SKM-1 (cell line): ENCODE data around the gene LRRC75A.

Source experiments
- DNase-seq: peaks from one replicate; lab custom pipeline; 2025; ENCODE audit not compliant: unreplicated experiment; lab: John Stamatoyannopoulos, UW

LRRC75A gene

GRCh38 chr17:16473044-16474011, 18.7 kb downstream of the LRRC75A start:
- no peak for DNase-seq

DNA sequence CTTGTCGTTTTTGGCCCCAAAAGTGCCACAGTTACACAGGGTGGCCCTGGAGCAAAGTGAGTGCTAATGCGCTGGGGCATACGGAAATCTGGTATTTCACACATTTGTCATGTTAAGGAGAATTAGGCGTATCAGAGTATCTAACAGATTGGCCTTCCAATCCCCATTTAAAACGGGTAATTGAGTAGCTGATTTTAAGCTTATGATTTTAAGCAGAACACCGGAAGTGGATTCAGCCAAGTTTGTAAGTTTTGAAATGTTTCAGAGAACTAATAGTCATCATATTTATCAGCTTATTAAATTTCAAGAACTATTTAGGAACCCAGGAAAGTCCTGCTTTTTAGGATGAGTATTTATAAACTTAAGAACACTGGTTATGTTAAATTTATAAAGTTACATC, 19.5 kb downstream of the LRRC75A start:
- no peak for DNase-seq

DNA sequence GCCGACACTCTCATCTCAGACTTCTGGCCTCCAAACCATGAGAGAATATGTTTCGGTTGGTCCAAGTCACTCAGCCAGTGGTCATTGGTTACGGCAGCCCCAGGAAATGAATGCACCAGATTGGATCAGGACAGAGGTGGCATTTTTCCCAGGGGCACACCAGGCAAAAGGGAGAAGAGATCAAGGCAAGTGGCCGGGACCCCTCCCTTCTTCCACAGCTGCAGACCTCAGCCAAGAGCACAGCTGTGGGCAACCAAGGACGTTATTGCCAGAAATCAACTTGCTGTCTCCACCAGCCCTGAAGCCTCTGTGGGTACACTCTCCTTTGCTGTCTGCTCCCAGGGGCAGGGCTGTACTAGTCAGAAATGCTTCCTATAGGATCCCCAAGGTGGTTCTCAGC, 20.7 kb downstream of the LRRC75A start:
- no peak for DNase-seq

DNA sequence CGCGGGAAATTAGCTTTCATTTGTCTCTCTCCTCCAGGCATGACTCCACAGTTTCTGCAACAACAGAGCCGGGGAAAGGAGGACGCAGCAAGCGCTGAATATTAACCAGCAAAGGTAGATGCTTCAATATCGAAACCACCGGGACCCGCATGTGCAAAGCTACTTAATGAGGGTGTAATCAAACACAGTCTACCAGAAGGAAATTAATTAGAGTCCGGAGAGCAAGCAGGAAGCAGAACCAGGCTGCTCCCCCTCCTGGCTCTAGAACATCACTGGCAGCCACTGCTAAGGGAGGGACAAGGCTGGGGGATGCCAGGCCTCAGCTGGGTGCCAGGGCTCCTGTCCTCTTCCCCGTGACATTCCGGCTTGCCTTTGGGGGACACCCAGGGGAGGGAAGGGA, 21.7 kb downstream of the LRRC75A start:
- DNase-seq = no peak

- no peak for DNase-seq
These were observed 23.5 kb downstream of the LRRC75A start for GRCh38 chr17:16468428-16468992.

DNA sequence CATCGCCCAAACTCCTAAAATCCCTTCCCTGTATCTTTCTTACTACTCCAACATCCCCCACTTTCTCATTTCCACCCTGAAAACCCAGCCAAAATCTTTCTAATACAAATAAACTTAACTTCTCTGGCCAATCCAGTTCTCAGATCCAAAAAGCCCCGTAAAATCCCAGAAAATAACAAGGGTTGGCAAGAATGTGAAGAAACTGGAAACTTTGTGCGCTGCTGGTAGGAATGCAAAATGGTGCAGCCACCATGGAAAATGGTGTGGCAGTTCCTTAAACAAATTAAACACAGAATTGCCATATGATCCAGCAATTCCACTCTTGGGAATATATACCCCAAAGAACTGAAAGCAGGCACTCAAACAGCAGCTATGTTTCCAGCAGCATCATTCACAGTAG, 24.1 kb downstream of the LRRC75A start:
- DNase-seq = no peak

- DNase-seq = no peak
These were observed 24.9 kb downstream of the LRRC75A start for GRCh38 chr17:16467044-16467443.

DNA sequence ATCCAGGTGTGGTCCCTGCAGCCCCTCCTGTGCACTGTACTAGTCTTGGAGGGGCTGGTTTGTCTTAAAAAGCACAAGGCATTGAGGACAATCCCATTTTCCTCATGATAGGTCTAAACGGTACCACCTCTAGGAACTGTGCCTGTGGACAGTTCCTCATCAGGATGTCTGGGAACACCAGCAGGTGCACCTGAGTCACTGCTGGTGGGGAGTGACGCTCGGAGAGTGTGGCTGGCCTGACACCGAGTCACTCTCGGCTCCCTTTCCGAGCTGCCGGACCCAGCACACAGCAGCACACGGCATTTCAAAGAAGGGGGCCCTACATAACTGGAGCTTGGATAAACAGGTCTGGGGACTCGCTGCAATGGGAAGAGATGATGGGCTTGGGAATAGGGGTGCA, 25.6 kb downstream of the LRRC75A start:
- DNase-seq = no peak

GRCh38 chr17:16465861-16466338, 26.1 kb downstream of the LRRC75A start:
- DNase-seq = no peak

- no peak for DNase-seq
These were observed 27.0 kb downstream of the LRRC75A start for GRCh38 chr17:16465052-16465312.

DNA sequence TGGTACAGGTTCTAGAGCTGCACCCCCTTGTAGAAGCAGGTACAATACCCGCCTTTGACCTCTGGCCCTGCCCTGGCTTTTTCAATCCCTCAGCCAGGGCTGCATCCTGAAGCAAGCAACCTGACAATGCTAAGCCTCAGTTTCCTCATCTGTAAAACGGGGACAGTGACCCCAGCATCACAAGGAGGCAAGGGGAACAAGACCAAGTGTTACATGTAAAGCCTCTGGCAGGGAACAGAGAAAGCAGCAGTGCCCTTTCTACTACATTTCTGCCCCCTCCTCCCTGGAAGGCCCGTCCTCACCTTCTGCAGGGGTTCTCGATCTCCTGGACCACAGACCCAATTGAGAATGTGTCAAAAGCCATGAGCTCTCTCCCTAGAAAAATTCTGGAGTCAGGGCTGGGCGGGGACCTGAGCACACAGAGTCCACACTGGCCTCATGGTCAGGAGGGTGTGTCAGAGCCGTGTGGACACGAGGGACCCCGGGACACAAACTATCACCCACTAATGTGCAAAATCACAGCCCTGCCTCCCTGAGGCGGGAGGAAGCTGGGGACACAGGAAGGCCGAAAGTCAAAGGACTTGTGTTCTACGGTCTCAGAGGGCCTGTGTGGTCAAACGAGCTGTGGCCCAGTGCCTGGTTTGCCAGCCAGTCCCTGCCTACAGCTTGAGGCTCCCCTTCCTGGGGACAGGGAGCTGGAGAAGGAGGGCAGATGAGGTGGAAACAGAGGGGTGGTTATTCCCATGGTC, 27.5 kb downstream of the LRRC75A start:
- no peak for DNase-seq

DNA sequence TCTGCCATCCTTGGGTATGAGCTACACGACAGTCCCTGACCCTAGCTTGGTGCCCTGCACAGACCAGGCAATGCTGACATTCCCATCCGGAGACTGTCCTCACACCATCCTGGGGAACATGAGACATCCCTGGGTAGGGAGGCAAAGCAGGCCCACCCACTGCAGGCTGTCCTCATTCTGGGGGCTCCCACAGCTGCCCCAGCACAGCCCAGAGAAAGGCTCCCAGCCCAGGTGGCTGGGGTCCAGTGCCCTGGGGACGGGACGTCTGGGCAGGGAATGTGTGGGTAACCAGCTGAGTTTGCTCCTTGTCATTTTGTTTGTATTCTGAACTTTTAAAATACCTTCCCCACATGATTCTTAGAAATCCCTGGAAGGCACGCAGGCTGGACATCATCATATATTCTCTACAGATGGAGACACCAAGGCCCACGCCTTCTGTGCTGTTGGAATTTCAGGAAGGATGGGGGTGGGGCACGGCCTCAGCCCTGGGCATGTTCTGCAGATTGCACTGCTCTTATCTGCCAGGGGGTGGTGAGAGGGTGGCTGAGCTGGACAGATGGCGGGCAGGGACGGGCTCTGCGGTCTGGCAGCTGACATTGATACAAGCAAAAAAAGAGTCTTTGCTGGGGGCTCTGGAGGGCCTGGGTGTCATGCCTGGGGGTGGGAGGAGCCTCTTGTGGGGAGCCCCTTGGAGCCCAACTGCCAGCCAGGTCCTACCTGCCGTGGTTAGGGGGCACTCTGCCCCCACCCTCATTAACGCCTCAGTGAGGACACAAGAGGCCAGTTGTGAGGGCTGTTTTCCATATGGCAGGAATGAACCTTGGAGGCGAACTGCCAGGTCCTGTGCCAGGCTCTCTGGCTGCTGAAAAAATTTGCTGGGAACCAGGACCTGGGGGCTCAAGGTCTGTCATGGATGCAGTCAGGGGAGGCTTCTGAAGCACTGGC, 28.4 kb downstream of the LRRC75A start:
- DNase-seq = no peak

GRCh38 chr17:16462070-16462864, 29.7 kb downstream of the LRRC75A start:
- no peak for DNase-seq

- no peak for DNase-seq
These were observed 30.5 kb downstream of the LRRC75A start for GRCh38 chr17:16461606-16461866.

DNA sequence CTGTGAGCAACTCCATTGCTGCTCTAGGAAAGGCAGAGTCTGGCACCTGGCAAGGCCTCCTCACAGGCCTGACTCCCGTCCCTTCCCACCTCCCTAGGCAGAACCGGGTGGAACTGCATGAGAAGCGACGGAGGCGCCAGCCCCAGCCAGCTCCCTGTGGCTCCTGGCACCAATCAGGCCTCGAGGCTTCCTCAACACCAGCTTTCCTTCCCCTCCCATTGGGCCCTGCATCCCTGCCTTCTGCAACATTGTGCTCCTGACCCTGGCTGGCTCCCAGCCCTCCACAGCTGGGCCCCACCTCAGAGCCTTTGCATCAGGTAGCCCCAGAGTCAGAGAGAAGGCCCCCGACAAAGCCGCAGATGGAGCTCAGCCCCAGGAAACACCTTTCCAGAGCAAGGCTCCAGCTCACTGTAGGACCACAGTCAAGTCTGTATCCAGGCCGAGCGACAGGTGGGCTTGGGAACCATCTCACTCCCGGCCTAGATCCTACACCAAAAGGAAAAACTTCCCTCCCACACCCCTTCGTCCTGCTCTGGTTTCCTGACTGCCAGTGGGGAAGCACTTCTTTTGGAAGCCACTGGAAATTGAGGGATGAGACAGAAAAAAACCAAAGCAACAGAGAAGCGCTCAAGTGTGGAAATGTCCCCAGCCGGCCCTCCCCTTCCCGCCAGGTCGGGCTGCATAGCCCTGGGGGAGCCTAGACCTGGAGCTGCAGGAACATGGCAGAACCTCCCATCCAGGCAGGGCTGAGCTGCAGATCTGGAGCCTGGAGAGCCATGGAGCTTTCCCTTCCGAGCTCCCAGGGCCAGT, 31.0 kb downstream of the LRRC75A start:
- no peak for DNase-seq

GRCh38 chr17:16459855-16460550, 32.0 kb downstream of the LRRC75A start:
- DNase-seq = no peak

DNA sequence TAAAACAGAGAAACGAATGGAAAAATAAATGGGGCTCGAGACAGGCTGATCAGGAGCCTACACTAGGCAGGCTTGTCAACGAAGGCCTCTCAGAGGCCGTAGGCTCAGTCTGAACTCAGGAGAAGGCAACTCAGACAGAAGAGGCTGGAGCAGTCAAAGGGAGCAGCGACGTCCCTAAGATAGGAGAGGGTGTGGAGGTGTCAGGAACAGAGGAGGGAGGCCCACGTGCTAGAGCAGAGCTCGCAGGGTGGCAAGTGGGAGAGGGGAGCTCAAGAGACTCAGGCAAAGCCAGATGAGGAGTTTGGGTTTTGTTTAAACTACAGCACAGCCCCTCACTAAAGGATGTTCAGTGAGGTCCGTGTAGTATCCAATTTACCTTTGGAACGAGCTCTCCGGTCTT, 32.7 kb downstream of the LRRC75A start:
- DNase-seq = no peak

DNA sequence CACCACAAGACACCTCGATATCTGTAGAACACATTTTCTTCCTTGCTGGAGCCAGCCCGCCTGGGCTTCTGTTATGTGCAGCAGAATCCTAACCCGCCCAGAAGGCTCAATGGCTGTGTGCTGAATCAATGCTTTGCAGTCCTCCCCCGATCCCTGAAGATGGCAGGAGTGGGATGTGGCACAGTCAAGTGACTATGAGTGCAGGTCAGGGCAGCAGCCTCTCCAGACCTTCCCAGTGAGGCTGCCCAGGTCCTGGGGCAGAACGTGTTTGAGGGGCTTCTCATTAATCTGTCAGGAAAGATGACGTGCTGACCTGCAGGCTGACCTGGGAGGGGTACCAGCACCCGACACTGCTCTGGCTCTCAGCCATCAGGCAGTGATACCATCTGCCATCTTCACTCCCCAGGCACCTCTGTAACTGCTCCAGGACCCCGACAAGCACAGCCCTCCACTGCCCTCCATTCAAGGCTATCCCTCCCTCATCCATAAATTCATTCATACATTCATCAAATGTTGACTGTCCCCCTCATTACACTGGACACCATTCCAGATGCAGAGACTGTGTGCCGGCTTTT, 35.2 kb downstream of the LRRC75A start:
- no peak for DNase-seq
